K562 (cell line): ENCODE data around the gene VHLL. TPM values are rescaled to one million over a fixed set of nuclear protein-coding genes. Genes with fewer than 3 reads are reported as not detected.
A peak's percentile ranks its signal among the peaks of the same experiment; 100 is the strongest.

Source experiments
- ATAC-seq: fragments of 200-7000 bp; cut with Tn5 transposase; 3 replicates; pipeline ENCODE4 v1.9.1; 2020; ENCODE audit warnings: moderate library complexity
- BruUV-seq: library from RNA; stranded (reverse); fragments of 400-500 nt; replicated peaks from 2 replicates; lab custom pipeline; 2021; lab: Mats Ljungman, UMichigan
- CTCF ChIA-PET: fragments of 300-600 bp; formaldehyde crosslinking; extraction: SDS; loops from one replicate; lab custom pipeline; 2021; ENCODE audit warnings: low intra/inter-chr PET ratio; lab: Yijun Ruan, JAX
- POLR2A ChIA-PET: fragments of 300-600, 350-650 bp; sonication (Branson Sonifier 250); formaldehyde crosslinking; extraction: SDS; loops from one replicate; lab custom pipeline; 2021; ENCODE audit warnings: antibody characterized with exemption, inconsistent platforms; lab: Yijun Ruan, JAX
- DNase-seq, 4 experiments: peaks; one replicate each; pipeline versions ENCODE4 v3.0.0 to v3.0.0-alpha.2; 2011 to 2018; ENCODE audit warnings: low spot score in 3 of 4, mixed read lengths in 3 of 4; ENCODE audit errors: extremely low read depth in 1 of 4
- FAIRE-seq: peaks from 2 replicates; lab custom pipeline; 2011; peaks lifted over from hg19 to GRCh38; lab: Jason Lieb, UNC
- H2AFZ ChIP-seq: 2 replicates; pipeline ENCODE4 v1.6.0; 2011; ENCODE audit warnings: low read depth, low read length, control low read depth, inconsistent platforms
- H3K27ac ChIP-seq: fragments of 200-600 bp; 3 replicates; pipeline ENCODE4 v1.8.0; 2011; ENCODE audit warnings: low read depth, mild to moderate bottlenecking, control low read depth, inconsistent platforms, low read length, moderate library complexity, mixed read lengths; ENCODE audit errors: extremely low read depth
- H3K27me3 ChIP-seq, 2 experiments: fragments of 300-600 bp in 1 of 2; 2 replicates in 1 of 2; 3 replicates in 1 of 2; pipeline versions ENCODE4 v1.6.0 to v1.8.0; 2011; ENCODE audit warnings: inconsistent platforms in 2 of 2, low read length in 2 of 2, mild to moderate bottlenecking in 1 of 2, mixed read lengths in 1 of 2, moderate library complexity in 1 of 2; ENCODE audit not compliant: control insufficient read depth in 2 of 2, insufficient read depth in 2 of 2
- H3K36me3 ChIP-seq: fragments of 300-600 bp; 3 replicates; pipeline ENCODE4 v1.8.0; 2011; ENCODE audit warnings: mild to moderate bottlenecking, low read length, inconsistent platforms; ENCODE audit not compliant: control insufficient read depth, insufficient read depth
- H3K4me1 ChIP-seq, 2 experiments: fragments of 200-600 bp in 1 of 2; replicated peaks in 1 of 2; 2 replicates in 1 of 2; 3 replicates in 1 of 2; pipeline versions ENCODE4 v1.5.1 to v1.8.0; 2011; ENCODE audit warnings: inconsistent platforms in 2 of 2, low read length in 2 of 2, mild to moderate bottlenecking in 1 of 2, mixed read lengths in 1 of 2, moderate library complexity in 1 of 2; ENCODE audit not compliant: control insufficient read depth in 2 of 2, insufficient read depth in 2 of 2
- H3K4me2 ChIP-seq: 2 replicates; pipeline ENCODE4 v1.6.1; 2011; ENCODE audit warnings: low read length, control low read depth, inconsistent platforms, mixed read lengths; ENCODE audit not compliant: insufficient read depth
- H3K4me3 ChIP-seq: fragments of 200-600 bp; sonication (generic), shearing (Covaris generic); 2 replicates; pipeline ENCODE4 v1.5.1; 2016; ENCODE audit warnings: control low read depth, inconsistent platforms
- H3K79me2 ChIP-seq: fragments of 200-600 bp; 3 replicates; pipeline ENCODE4 v1.8.0; 2011; ENCODE audit warnings: low read length, inconsistent platforms; ENCODE audit not compliant: control insufficient read depth, insufficient read depth
- H3K9ac ChIP-seq, 2 experiments: 2 replicates each; pipeline versions ENCODE4 v1.6.0 to v1.6.1; 2011; ENCODE audit warnings: low read depth in 2 of 2, low read length in 2 of 2, control low read depth in 1 of 2, inconsistent platforms in 1 of 2, mild to moderate bottlenecking in 1 of 2, mixed read lengths in 1 of 2; ENCODE audit not compliant: insufficient read depth in 1 of 2
- H3K9me1 ChIP-seq: one replicate; pipeline ENCODE4 v1.6.0; 2011; ENCODE audit warnings: inconsistent platforms, mild to moderate bottlenecking, low read length, moderate library complexity; ENCODE audit not compliant: control insufficient read depth, insufficient read depth
- H3K9me3 ChIP-seq: replicated peaks from 2 replicates; pipeline ENCODE4 v1.5.1; 2011; ENCODE audit warnings: low read depth, low read length, inconsistent platforms; ENCODE audit not compliant: control insufficient read depth, insufficient read depth
- H4K20me1 ChIP-seq: replicated peaks from 2 replicates; pipeline ENCODE4 v1.6.1; 2011; ENCODE audit warnings: low read length, inconsistent platforms, mixed read lengths; ENCODE audit not compliant: control insufficient read depth, insufficient read depth
- CEBPB ChIP-seq: fragments of 450-650 bp; IDR thresholded peaks from 2 replicates; pipeline ENCODE4 v1.6.1; 2016; ENCODE audit warnings: missing genetic modification characterization, missing compliant biosample characterization
- CEBPG ChIP-seq, 3 experiments: fragments of 200-800 bp in 1 of 3; sonication (Bioruptor generic) in 1 of 3; sonication (generic) in 1 of 3; formaldehyde crosslinking in 1 of 3; IDR thresholded peaks in 2 of 3; conservative IDR thresholded peaks in 1 of 3; 2 replicates each; pipeline versions ENCODE4 v1.6.1 to v1.8.0; 2016 to 2022; ENCODE audit warnings: missing compliant biosample characterization in 2 of 3, missing genetic modification characterization in 2 of 3, mild to moderate bottlenecking in 1 of 3, missing genetic modification reagents in 1 of 3
- GABPB2 ChIP-seq: fragments of 250-450 bp; sonication (Bioruptor Pico); conservative IDR thresholded peaks from 2 replicates; pipeline ENCODE4 v1.5.1; 2021; ENCODE audit warnings: mild to moderate bottlenecking
- HDAC1 ChIP-seq, 2 experiments: fragments of 450-650 bp; IDR thresholded peaks; 2 replicates each; pipeline ENCODE4 v1.6.1; 2016 to 2017; ENCODE audit warnings: inconsistent platforms in 1 of 2, mild to moderate bottlenecking in 1 of 2, moderate library complexity in 1 of 2
- SIN3A ChIP-seq, 2 experiments: fragments of 150-350 bp in 1 of 2; IDR thresholded peaks; 2 replicates each; pipeline ENCODE4 v1.6.1; 2011 to 2016; ENCODE audit warnings: borderline replicate concordance in 2 of 2, low read depth in 2 of 2, low read length in 2 of 2, mild to moderate bottlenecking in 2 of 2, moderate library complexity in 2 of 2; ENCODE audit not compliant: control insufficient read depth in 1 of 2
- WGBS: fragments of 100-300 bp; shearing (Covaris generic); methylation state at CpG from one replicate; pipeline ENCODE4 v1.1.6; 2016; ENCODE audit warnings: low coverage, mixed read lengths; ENCODE audit not compliant: insufficient coverage; ENCODE audit errors: missing lambda C conversion rate; 5-methylcytosine and 5-hydroxymethylcytosine counted together
- in situ Hi-C: fragments of 300-500 bp; cut with MboI; formaldehyde crosslinking; loops from 4 replicates; pipeline ENCODE4 v1.15.0; 2018; ENCODE audit warnings: inconsistent platforms, mixed read lengths
- intact Hi-C: fragments of 100-400 bp; cut with micrococcal nuclease; formaldehyde crosslinking; loops from 2 replicates; pipeline ENCODE4 v1.14.2; 2022
- polyA plus RNA-seq, 8 experiments: library from polyadenylated mRNA; depleted of rRNA in 4 of 8; stranded (reverse) in 5 of 8; unstranded in 3 of 8; fragments of >200 nt; fragmentation: Nextera tagmentation in 2 of 8; fragmentation: Illumina TruSeq in 1 of 8; extraction: Ambion mirVana in 2 of 8; extraction: Trizol in 1 of 8; gene quantifications; 2 replicates each; pipeline versions ENCODE4 v1.2.1 to v1.2.3, GENCODE V29; 2011 to 2014; ENCODE audit warnings: inconsistent platforms in 1 of 8, missing spikeins in 1 of 8
- total RNA-seq, 7 experiments: library from RNA; depleted of rRNA in 6 of 7; stranded (reverse); fragments of >200 nt in 6 of 7; fragmentation: Illumina TruSeq in 2 of 7; extraction: Trizol in 2 of 7; gene quantifications; 2 replicates each; pipeline versions ENCODE4 v1.2.1 to v1.2.3, GENCODE V29; 2011 to 2021; ENCODE audit warnings: low replicate concordance in 1 of 7

Gene VHLL
- total and polyA plus RNA-seq, 9 of the 15 experiments (the other 6 are each of a cell fraction or from before 2014, with no cell fraction given), result not detected

DNA sequence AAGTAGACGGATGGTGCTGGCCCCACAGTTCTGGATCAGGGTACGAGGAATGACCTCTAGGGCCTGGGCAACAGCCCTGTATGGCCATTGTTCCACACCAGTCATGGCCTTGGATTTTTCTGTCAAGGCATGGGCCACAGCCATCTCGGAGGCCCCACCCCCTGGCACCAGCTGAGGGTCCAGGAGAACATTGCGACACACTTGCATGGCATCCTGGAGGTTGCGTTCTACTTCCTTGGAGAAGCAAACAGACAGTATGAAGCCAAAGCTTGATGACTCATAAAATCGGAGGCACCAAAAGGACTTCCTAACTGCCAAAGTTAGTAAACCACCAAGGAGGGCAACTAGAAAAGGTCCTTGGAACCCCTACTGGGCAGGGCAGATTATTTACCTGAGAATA, 11.9 kb upstream of the VHLL start:
- 100% methylated on average over 5 of the region's 6 CpGs for WGBS
- H3K9me3 ChIP-seq, result no peaks in the 10 kb centered on the region
- intact Hi-C loops, result no loop called here
- FAIRE-seq (no peak), ATAC-seq (no peak), DNase-seq (no peak)
- H4K20me1 ChIP-seq, result 0 out of 2 replicates have a peak, but pooled peaks cover 5% of the 10 kb centered on the region
- no peak overlapping the region for H3K27ac ChIP-seq
- BruUV-seq, result no TSS peak
- no peak overlapping the region for H2AFZ ChIP-seq
- H3K27me3 ChIP-seq, result no peaks in the 10 kb centered on the region
- peaks cover 88% of the 10 kb centered on the region for H3K36me3 ChIP-seq
- in situ Hi-C loops, result no loop called here
- ChIA-PET CTCF (no interaction called here), POLR2A (interaction anchor here (0.6 kb wide), 1 partner anchor 165 kb away, joined by 3 read pairs; no protein-coding TSS in a partner anchor)
- H3K4me1 ChIP-seq, result no peaks in the 10 kb centered on the region
- H3K4me2 ChIP-seq, result no peak overlapping the region
- H3K9ac ChIP-seq, result no peak overlapping the region
- no peaks in the 10 kb centered on the region for H3K79me2 ChIP-seq
- H3K4me3 ChIP-seq, result no peak overlapping the region
- TF ChIP-seq CEBPB (tag) (peak; percentile 51), SIN3A (IDR thresholded peaks at IDR 0.05; ENCODE audit: borderline replicate concordance in 2 of 2, control insufficient read depth in 1 of 2, low read depth in 2 of 2, low read length in 2 of 2) (no peak), GABPB2 (CRISPR knock-in tag) (no peak), CEBPG (CRISPR knock-in tag; IDR thresholded peaks at IDR 0.05) (peak; percentile 44), CEBPG (tag; conservative IDR thresholded peaks at IDR 0.05 in 1 of 2, IDR thresholded peaks at IDR 0.05 in 1 of 2) (peak in 1 of 2 experiments; percentile 58; a peak in 2 of 4 replicates), HDAC1 (IDR thresholded peaks at IDR 0.05) (no peak)
- no peaks in the 10 kb centered on the region for H3K9me1 ChIP-seq
